ENCODE data around the gene RPL36AL.
"Not testable (repeated sequence)": the region's sequence is repeated elsewhere in the genome, so short reads cannot be mapped to it uniquely, and the experiment has no call there.

Gene RPL36AL

GRCh38 chr14:49620182-49621113 is at the start of gene RPL36AL, which contains the start of gene MGAT2:
TSS of gene RPL36AL (minus strand) at chr14:49620626. CDS start at chr14:49619104, 1,522 bp downstream.
TSS of gene MGAT2 (plus strand) at chr14:49620799. CDS start at chr14:49621269, 470 bp downstream.
- peak within 1 kb of the TSS; percentile 95 for H3K4me3 ChIP-seq (ENCODE audit: low read length)
- peak; percentile 99 for DNase-seq (ENCODE audit: low read depth)
- TF ChIP-seq, protein P1, sequence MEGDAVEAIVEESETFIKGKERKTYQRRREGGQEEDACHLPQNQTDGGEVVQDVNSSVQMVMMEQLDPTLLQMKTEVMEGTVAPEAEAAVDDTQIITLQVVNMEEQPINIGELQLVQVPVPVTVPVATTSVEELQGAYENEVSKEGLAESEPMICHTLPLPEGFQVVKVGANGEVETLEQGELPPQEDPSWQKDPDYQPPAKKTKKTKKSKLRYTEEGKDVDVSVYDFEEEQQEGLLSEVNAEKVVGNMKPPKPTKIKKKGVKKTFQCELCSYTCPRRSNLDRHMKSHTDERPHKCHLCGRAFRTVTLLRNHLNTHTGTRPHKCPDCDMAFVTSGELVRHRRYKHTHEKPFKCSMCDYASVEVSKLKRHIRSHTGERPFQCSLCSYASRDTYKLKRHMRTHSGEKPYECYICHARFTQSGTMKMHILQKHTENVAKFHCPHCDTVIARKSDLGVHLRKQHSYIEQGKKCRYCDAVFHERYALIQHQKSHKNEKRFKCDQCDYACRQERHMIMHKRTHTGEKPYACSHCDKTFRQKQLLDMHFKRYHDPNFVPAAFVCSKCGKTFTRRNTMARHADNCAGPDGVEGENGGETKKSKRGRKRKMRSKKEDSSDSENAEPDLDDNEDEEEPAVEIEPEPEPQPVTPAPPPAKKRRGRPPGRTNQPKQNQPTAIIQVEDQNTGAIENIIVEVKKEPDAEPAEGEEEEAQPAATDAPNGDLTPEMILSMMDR (conservative IDR thresholded peaks at IDR 0.05; ENCODE audit: low read length) = peak; percentile 33

DNA sequence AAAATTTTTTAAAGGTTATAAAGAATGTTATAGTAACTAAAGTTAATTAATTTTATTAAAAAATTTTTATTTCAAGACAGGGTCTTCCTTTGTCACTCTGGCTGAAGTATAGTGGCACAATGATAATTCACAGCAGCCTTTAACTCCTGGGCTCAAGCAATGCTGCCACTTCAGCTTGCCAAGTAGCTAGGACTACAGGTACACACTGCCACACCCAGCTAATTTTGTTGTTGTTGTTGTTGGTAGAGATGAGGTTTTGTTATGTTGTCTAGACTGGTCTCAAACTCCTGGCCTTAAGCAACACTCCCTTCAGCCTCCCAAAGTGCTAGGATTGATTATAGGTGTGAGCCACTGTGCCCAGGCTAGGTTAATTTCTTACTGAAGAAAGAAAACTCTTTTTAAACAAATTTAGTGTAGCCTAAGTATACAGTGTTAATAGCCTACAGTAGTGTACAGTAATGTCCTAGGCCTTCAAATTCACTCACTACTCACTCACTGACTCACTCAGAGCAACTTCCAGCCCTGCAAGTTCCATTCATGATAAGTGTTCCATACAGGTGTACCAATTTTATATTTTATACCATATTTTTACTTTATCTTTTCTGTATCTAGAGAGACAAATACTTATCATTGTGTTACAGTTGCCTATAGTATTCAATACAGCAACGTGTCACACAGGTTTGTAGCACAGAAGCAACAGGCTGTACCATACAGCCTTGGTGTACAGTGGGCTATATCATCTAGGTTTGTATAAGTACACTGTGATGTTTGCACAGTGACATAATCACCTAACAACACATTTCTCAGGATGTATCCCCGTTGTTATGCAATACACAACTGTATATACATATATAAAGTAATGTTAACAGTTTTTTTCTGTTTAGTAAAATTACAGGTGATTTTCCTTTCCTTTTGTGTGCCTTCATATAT is 39.4 kb upstream of the RPL36AL start:
- TF ChIP-seq, protein P1 (conservative IDR thresholded peaks at IDR 0.05; ENCODE audit: low read length) = no peak
- H3K4me3 ChIP-seq (ENCODE audit: low read length) = no peak overlapping the region
- DNase-seq (ENCODE audit: low read depth) = no peak

DNA sequence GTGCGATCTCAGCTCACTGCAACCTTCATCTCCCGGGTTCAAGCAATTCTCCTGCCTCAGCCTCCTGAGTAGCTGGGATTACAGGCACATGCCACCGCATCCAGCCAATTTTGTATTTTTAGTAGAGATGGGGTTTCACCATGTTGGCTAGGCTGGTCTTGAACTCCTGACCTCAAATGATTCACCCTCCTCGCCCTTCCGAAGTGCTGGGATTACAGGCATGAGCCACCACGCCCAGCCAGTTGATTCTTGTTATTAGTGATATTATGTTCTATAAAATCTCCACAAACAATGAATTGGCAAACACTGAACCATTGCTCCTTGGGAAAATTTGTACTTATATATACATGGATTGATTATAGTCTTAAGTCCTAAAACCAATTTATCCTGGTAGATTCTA is 37.1 kb upstream of the RPL36AL start:
- not testable (repeated sequence) for H3K4me3 ChIP-seq (ENCODE audit: low read length); DNase-seq (ENCODE audit: low read depth)

- no peak overlapping the region for H3K4me3 ChIP-seq (ENCODE audit: low read length)
- TF ChIP-seq, protein P1 (conservative IDR thresholded peaks at IDR 0.05; ENCODE audit: low read length) = no peak
- DNase-seq (ENCODE audit: low read depth) = no peak
These were observed 34.1 kb upstream of the RPL36AL start for GRCh38 chr14:49654511-49654910.

DNA sequence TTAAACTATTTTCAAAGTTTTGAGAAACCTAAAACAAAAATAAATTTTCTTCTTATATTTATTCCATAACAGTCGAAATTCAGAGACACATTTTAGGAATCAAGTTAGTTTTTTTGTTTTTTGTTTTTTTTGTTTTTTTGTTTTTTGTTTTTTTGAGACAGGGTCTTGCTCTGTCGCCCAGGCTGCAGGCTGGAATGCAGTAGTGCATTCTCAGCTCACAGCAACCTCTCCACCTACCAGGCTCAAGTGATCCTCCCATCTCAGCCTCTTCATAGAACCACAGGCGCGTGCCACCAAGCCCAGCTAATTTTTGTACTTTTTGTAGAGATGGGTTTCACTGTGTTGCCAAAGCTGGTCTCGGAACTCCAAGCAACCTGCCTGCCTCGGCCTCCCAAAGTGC is 33.1 kb upstream of the RPL36AL start:
- TF ChIP-seq, protein P1 (conservative IDR thresholded peaks at IDR 0.05; ENCODE audit: low read length) = no peak
- no peak overlapping the region for H3K4me3 ChIP-seq (ENCODE audit: low read length)
- DNase-seq (ENCODE audit: low read depth) = no peak

GRCh38 chr14:49642163-49642562 is 21.7 kb upstream of the RPL36AL start:
- H3K4me3 ChIP-seq (ENCODE audit: low read length) = no peak overlapping the region
- DNase-seq (ENCODE audit: low read depth) = no peak
- TF ChIP-seq, protein P1 (conservative IDR thresholded peaks at IDR 0.05; ENCODE audit: low read length) = no peak

DNA sequence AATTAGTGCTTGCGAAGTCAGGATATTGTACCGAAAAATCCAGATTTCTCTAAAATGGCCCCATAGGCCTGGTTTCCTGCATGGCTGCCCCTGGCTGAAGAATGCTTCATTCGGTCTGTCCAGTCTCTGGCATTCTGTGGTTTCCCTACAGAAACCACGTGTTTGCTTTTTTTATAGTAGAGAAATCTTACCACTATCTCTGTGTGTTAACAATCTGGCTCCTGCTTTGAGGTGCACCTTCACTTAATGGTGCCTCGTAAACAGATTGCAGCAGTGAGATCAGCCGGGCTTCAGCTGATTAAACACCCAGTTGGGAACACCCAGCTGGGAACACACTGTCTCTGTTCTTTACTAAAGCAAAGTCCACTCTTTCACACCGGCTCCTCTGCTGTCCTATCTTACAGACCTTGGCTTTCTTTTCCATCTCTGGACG is 21.3 kb upstream of the RPL36AL start:
- TF ChIP-seq, protein P1 (conservative IDR thresholded peaks at IDR 0.05; ENCODE audit: low read length) = no peak
- H3K4me3 ChIP-seq (ENCODE audit: low read length) = no peak overlapping the region
- DNase-seq (ENCODE audit: low read depth) = peak; percentile 27
